Spleen (tissue), 7 donors: ENCODE measurements around the gene MCOLN2.

Experiments used
- CTCF ChIP-seq, 11 experiments: fragments of 200-600 bp in 7 of 11; fragments of 450-650 bp in 4 of 11; sonication (generic) in 4 of 11; IDR thresholded peaks in 8 of 11; conservative IDR thresholded peaks in 3 of 11; 1 replicate in 7 of 11; 2 replicates in 4 of 11; pipeline versions ENCODE4 v1.4.0 to v1.8.0; 2016 to 2021; ENCODE audit warnings: antibody characterized with exemption in 11 of 11, inconsistent platforms in 4 of 11, mild to moderate bottlenecking in 1 of 11
- POLR2A ChIP-seq, 3 donors: fragments of 450-650 bp; IDR thresholded peaks; one replicate each; pipeline ENCODE4 v1.5.1; 2017; ENCODE audit warnings: antibody characterized with exemption in 3 of 3, mild to moderate bottlenecking in 1 of 3
- donor health status: DM: no; HTN: no; CAD: no; lungs with moderate emphysema.
- donor health status: DM: no; HTN: no; CAD: no.
- donor health status: DM: no; HTN: no; CAD: no.

- TF ChIP-seq CTCF (IDR thresholded peaks at IDR 0.05 in 8 of 11, conservative IDR thresholded peaks at IDR 0.05 in 3 of 11) (no peak), POLR2A (IDR thresholded peaks at IDR 0.05) (no peak)
Measured at GRCh38 chr1:84939761-84940160, 57.2 kb downstream of the MCOLN2 start.
